NK-92 (cell line): ENCODE data around the gene HNRNPR.

Source experiments
- DNase-seq: peaks from one replicate; lab custom pipeline; 2025; ENCODE audit not compliant: unreplicated experiment; lab: John Stamatoyannopoulos, UW

Gene HNRNPR

GRCh38 chr1:23369335-23370013 is 25.4 kb upstream of the HNRNPR start, which contains the start of gene ZNF436:
Gene ZNF436, minus strand, starts transcription at chr1:23369836. Its CDS starts 1,831 bp downstream, at chr1:23368005.
- no peak for DNase-seq

- DNase-seq = peak; percentile 32
These were observed 24.7 kb upstream of the HNRNPR start for GRCh38 chr1:23368562-23369334.

- DNase-seq = peak; percentile 93
These were observed 23.9 kb upstream of the HNRNPR start for GRCh38 chr1:23367791-23368561.

- no peak for DNase-seq
These were observed 23.3 kb upstream of the HNRNPR start for GRCh38 chr1:23367451-23367790.

- DNase-seq = no peak
These were observed 22.5 kb upstream of the HNRNPR start for GRCh38 chr1:23366598-23366997.

- no peak for DNase-seq
These were observed 22.1 kb upstream of the HNRNPR start for GRCh38 chr1:23366146-23366545.

GRCh38 chr1:23362218-23362713 is 18.2 kb upstream of the HNRNPR start:
- no peak for DNase-seq

GRCh38 chr1:23358310-23358875 is 14.3 kb upstream of the HNRNPR start:
- no peak for DNase-seq

- DNase-seq = no peak
These were observed 13.2 kb upstream of the HNRNPR start for GRCh38 chr1:23357138-23357908.

GRCh38 chr1:23356471-23357137 is 12.5 kb upstream of the HNRNPR start:
- no peak for DNase-seq

- no peak for DNase-seq
These were observed 10.2 kb upstream of the HNRNPR start for GRCh38 chr1:23354245-23354644.

- DNase-seq = no peak
These were observed 8.1 kb upstream of the HNRNPR start for GRCh38 chr1:23352096-23352695.

- no peak for DNase-seq
These were observed 1.8 kb upstream of the HNRNPR start for GRCh38 chr1:23345920-23346319.

GRCh38 chr1:23344987-23345472 is 946 bp upstream of the HNRNPR start:
- DNase-seq = no peak

- no peak for DNase-seq
These were observed 618 bp downstream of the HNRNPR start for GRCh38 chr1:23343221-23344110.

GRCh38 chr1:23341931-23342692 is 2.0 kb downstream of the HNRNPR start:
- DNase-seq = no peak

GRCh38 chr1:23339632-23340031 is 4.5 kb downstream of the HNRNPR start:
- DNase-seq = no peak

GRCh38 chr1:23337869-23338268 is 6.2 kb downstream of the HNRNPR start:
- no peak for DNase-seq
